ENCODE data around the gene FNDC8. TPM values are rescaled to one million over a fixed set of nuclear protein-coding genes. Genes with fewer than 3 reads are reported as not detected.

The FNDC8 gene
- total RNA-seq, 1 donor from 2014 or later, result not detected

GRCh38 chr17:35083071-35083470, 38.3 kb upstream of the FNDC8 start:
- no peaks in the 10 kb centered on the region for H3K9me3 Mint-ChIP-seq
- ChIA-PET POLR2A (interaction anchor here (0.6 kb wide), 1 partner anchor 51 kb away, joined by 4 read pairs; no protein-coding TSS in a partner anchor), CTCF (interaction anchor here (1.6 to 1.7 kb wide), 2 partner anchors 37 to 84 kb away, joined by 3 to 4 read pairs; partner anchors contain the start of gene RAD51D)
- peaks cover 4% of the 10 kb centered on the region for H3K36me3 Mint-ChIP-seq (ENCODE audit: low read depth)
- no peak overlapping the region for H3K4me3 Mint-ChIP-seq
- intact Hi-C loops (cut with micrococcal nuclease), result no loop called here
- peaks cover 51% of the 10 kb centered on the region for H3K4me1 Mint-ChIP-seq
- DNase-seq (no peak), ATAC-seq (ENCODE audit: low read depth) (no peak)
- H3K27me3 Mint-ChIP-seq, result no peaks in the 10 kb centered on the region
- no peak overlapping the region for H3K27ac Mint-ChIP-seq
- TF ChIP-seq, protein P1, sequence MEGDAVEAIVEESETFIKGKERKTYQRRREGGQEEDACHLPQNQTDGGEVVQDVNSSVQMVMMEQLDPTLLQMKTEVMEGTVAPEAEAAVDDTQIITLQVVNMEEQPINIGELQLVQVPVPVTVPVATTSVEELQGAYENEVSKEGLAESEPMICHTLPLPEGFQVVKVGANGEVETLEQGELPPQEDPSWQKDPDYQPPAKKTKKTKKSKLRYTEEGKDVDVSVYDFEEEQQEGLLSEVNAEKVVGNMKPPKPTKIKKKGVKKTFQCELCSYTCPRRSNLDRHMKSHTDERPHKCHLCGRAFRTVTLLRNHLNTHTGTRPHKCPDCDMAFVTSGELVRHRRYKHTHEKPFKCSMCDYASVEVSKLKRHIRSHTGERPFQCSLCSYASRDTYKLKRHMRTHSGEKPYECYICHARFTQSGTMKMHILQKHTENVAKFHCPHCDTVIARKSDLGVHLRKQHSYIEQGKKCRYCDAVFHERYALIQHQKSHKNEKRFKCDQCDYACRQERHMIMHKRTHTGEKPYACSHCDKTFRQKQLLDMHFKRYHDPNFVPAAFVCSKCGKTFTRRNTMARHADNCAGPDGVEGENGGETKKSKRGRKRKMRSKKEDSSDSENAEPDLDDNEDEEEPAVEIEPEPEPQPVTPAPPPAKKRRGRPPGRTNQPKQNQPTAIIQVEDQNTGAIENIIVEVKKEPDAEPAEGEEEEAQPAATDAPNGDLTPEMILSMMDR (IDR thresholded peaks at IDR 0.05), result no peak

GRCh38 chr17:35084987-35085386, 36.4 kb upstream of the FNDC8 start:
- Mint-ChIP-seq H3K9me3 (no peaks in the 10 kb centered on the region), H3K4me3 (no peak overlapping the region), H3K4me1 (peaks cover 58% of the 10 kb centered on the region), H3K27me3 (no peaks in the 10 kb centered on the region), H3K36me3 (ENCODE audit: low read depth) (peaks cover 8% of the 10 kb centered on the region), H3K27ac (no peak overlapping the region)
- intact Hi-C loops (cut with micrococcal nuclease), result no loop called here
- TF ChIP-seq, protein P1 (IDR thresholded peaks at IDR 0.05), result no peak
- POLR2A ChIA-PET, result no interaction called here
- no peak for DNase-seq
- CTCF ChIA-PET, result no interaction called here
- ATAC-seq (ENCODE audit: low read depth), result no peak

- TF ChIP-seq, protein P1 (IDR thresholded peaks at IDR 0.05), result no peak
- Mint-ChIP-seq H3K4me1 (peaks cover 51% of the 10 kb centered on the region), H3K9me3 (no peaks in the 10 kb centered on the region), H3K27ac (no peak overlapping the region), H3K36me3 (ENCODE audit: low read depth) (peaks cover 6% of the 10 kb centered on the region), H3K4me3 (no peak overlapping the region), H3K27me3 (no peaks in the 10 kb centered on the region)
- ChIA-PET POLR2A (interaction anchor here (0.7 to 1.1 kb wide), 2 partner anchors 17 to 28 kb away, joined by 3 read pairs; no protein-coding TSS in a partner anchor), CTCF (interaction anchor here (0.6 to 0.7 kb wide), 2 partner anchors 31 to 64 kb away, joined by 3 to 5 read pairs; no protein-coding TSS in a partner anchor)
- no peak for DNase-seq
- no peak for ATAC-seq (ENCODE audit: low read depth)
- intact Hi-C loops (cut with micrococcal nuclease), result no loop called here
Observed at GRCh38 chr17:35086164-35086563, 35.3 kb upstream of the FNDC8 start.

GRCh38 chr17:35086931-35087573, 34.4 kb upstream of the FNDC8 start:
- POLR2A ChIA-PET, result interaction anchor here (0.7 to 3.2 kb wide), 6 partner anchors 18 to 107 kb away, joined by 3 to 22 read pairs (median 3); partner anchors contain the start of genes LIG3 and RFFL
- H3K4me3 Mint-ChIP-seq, result peak overlapping the region; percentile 91
- H3K27me3 Mint-ChIP-seq, result no peaks in the 10 kb centered on the region
- intact Hi-C loops (cut with micrococcal nuclease), result no loop called here
- peaks cover 6% of the 10 kb centered on the region for H3K36me3 Mint-ChIP-seq (ENCODE audit: low read depth)
- TF ChIP-seq, protein P1 (IDR thresholded peaks at IDR 0.05), result no peak
- H3K27ac Mint-ChIP-seq, result peak overlapping the region; percentile 22
- ATAC-seq (ENCODE audit: low read depth), result no peak
- no peak for DNase-seq
- no peaks in the 10 kb centered on the region for H3K9me3 Mint-ChIP-seq
- H3K4me1 Mint-ChIP-seq, result peaks cover 45% of the 10 kb centered on the region
- CTCF ChIA-PET, result interaction anchor here (0.6 to 1.9 kb wide), 5 partner anchors 9 to 123 kb away, joined by 3 to 6 read pairs (median 3); no protein-coding TSS in a partner anchor

DNA sequence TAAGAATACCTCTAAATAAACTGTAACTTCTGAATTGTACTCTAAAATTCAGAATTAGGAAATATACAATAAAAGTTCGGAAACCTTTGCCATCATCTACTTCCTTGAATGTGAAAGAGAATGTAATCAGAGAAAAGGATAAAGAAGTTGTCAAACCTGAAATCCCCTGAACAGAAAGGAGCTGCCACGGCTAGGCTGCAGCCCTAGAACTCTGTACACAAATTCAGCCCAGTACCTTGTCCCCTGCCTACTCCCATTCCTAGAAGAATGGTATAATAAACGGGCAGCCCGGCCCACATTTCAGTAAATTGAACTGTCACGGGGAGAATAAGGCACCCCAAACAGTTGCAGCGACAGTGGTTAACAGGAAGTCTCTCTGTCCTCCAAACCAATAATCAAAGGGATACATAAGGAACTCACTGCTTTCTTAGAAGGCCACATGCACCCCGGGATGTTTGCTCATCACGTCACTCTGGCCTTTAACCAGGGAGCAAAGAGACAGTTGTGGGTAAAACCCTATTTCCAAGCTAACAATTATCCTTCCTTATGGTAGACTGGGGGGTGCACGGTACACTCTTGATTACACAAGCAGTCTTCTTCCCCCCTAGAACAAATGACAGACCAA, 33.6 kb upstream of the FNDC8 start:
- Mint-ChIP-seq H3K4me3 (peak overlapping the region; percentile 91), H3K9me3 (no peaks in the 10 kb centered on the region), H3K27me3 (no peaks in the 10 kb centered on the region), H3K36me3 (ENCODE audit: low read depth) (peaks cover 6% of the 10 kb centered on the region), H3K4me1 (peaks cover 37% of the 10 kb centered on the region), H3K27ac (peak overlapping the region; percentile 92)
- no peak for DNase-seq
- intact Hi-C loops (cut with micrococcal nuclease), result no loop called here
- TF ChIP-seq, protein P1 (IDR thresholded peaks at IDR 0.05), result no peak
- CTCF ChIA-PET, result interaction anchor here (0.6 to 1.9 kb wide), 4 partner anchors 10 to 124 kb away, joined by 3 to 6 read pairs (median 4); no protein-coding TSS in a partner anchor
- ATAC-seq (ENCODE audit: low read depth), result no peak
- POLR2A ChIA-PET, result interaction anchor here (0.6 to 3.2 kb wide), 7 partner anchors 18 to 126 kb away, joined by 3 to 22 read pairs (median 3); partner anchors contain the start of genes CCT6B, LIG3, RFFL and ZNF830

Measured in activated B cell treated with CpG ODN at 0.5 μM for 24 hours (primary cell).